ENCODE measurements around the gene SNRK. TPM values are rescaled to one million over a fixed set of nuclear protein-coding genes. Genes with fewer than 3 reads are reported as not detected.

SNRK gene
- total RNA-seq, 1 experiment from 2014 or later, result 12.0 TPM

DNA sequence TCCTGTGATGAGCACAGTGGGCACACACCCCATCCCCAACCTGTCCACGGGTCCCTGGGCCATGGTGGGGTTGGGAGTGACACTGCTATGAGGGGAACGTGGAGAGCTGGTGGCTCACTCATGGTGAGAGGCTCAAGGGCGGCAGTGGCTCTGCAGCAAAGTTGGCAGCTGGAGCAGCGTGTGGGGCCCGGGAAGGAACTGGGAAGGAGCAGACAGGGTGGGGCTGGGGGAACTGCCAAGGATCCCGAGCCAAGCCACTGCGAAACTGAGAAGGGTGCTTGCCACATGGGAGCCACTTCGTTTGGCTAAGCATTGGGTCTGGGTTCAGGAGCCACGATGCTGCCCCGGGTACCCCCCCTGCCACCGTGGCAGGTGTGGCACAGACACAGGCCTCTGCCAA is 80.1 kb downstream of the SNRK start:
- no peak overlapping the region for H4K91ac ChIP-seq (ENCODE audit: insufficient read length, low read depth, low read length)
- H3K18ac ChIP-seq (ENCODE audit: insufficient read length, low read depth, low read length), result no peak overlapping the region
- no peaks in the 10 kb centered on the region for H3K79me2 ChIP-seq (ENCODE audit: insufficient read depth, low read length)
- Mint-ChIP-seq H3K9me3 (no peaks in the 10 kb centered on the region; a peak in 1 of 5 replicates), H3K27ac (no peak overlapping the region), H3K4me3 (no peak overlapping the region), H3K4me1 (peaks cover 20% of the 10 kb centered on the region in 2 experiments), H3K36me3 (ENCODE audit: insufficient read depth in 1 of 3, low read depth in 3 of 3) (peaks cover 8 to 29% (median 13%) of the 10 kb centered on the region in 3 experiments), H3K27me3 (ENCODE audit: low read depth) (peaks cover 1% of the 10 kb centered on the region; the same call in 1 of the 2 replicates)
- no peak overlapping the region for H3K4me2 ChIP-seq (ENCODE audit: insufficient read depth, insufficient read length, low read length)
- H4K8ac ChIP-seq (replicated peaks; ENCODE audit: insufficient read length, low read depth, low read length), result no peak overlapping the region
- WGBS (ENCODE audit: extremely low coverage, insufficient read length, low lambda C conversion rate), result no CpG with 5 or more reads among the region's 11 CpGs
- no peak overlapping the region for H3K27ac ChIP-seq (ENCODE audit: insufficient read length, low read depth, low read length)
- no peaks in the 10 kb centered on the region; the same call in 1 of the 2 replicates for H3K4me1 ChIP-seq (ENCODE audit: insufficient read depth, low read length)
- H4K5ac ChIP-seq (ENCODE audit: insufficient read length, low read depth, low read length), result no peak overlapping the region
- no peaks in the 10 kb centered on the region for H3K9me3 ChIP-seq (ENCODE audit: control insufficient read depth, low read depth, low read length)
- H3K79me1 ChIP-seq (ENCODE audit: insufficient read depth, low read depth, low read length, poor library complexity, severe bottlenecking), result no peaks in the 10 kb centered on the region
- no peaks in the 10 kb centered on the region for H3K23me2 ChIP-seq (ENCODE audit: insufficient read length, low read depth, low read length, poor library complexity, severe bottlenecking)
- H2BK12ac ChIP-seq (ENCODE audit: insufficient read length, low read depth, low read length), result no peak overlapping the region
- DNase-seq, result no peak
- no peak overlapping the region for H2AFZ ChIP-seq (ENCODE audit: low read length)
- no peak overlapping the region for H2BK5ac ChIP-seq (ENCODE audit: insufficient read length, low read length)
- no peak overlapping the region for H2BK120ac ChIP-seq (ENCODE audit: low read depth, low read length, poor library complexity, severe bottlenecking)
- no peak overlapping the region for H3K4ac ChIP-seq (ENCODE audit: low read depth, low read length)
- no peak overlapping the region for H2BK15ac ChIP-seq (ENCODE audit: low read depth, low read length)
- no peak overlapping the region for H2AK5ac ChIP-seq (ENCODE audit: insufficient read length, low read length)
- H3K14ac ChIP-seq (ENCODE audit: insufficient read depth, low read length), result no peak overlapping the region
- no peak overlapping the region for H3K23ac ChIP-seq (ENCODE audit: insufficient read length, low read depth, low read length)
- H3K27me3 ChIP-seq (ENCODE audit: insufficient read depth, low read length), result no peaks in the 10 kb centered on the region
- H3K9ac ChIP-seq (ENCODE audit: extremely low read depth, insufficient read length, low read length), result no peak overlapping the region
- H3K56ac ChIP-seq (ENCODE audit: insufficient read length, low read depth, low read length), result no peak overlapping the region
- TF ChIP-seq, protein P1, sequence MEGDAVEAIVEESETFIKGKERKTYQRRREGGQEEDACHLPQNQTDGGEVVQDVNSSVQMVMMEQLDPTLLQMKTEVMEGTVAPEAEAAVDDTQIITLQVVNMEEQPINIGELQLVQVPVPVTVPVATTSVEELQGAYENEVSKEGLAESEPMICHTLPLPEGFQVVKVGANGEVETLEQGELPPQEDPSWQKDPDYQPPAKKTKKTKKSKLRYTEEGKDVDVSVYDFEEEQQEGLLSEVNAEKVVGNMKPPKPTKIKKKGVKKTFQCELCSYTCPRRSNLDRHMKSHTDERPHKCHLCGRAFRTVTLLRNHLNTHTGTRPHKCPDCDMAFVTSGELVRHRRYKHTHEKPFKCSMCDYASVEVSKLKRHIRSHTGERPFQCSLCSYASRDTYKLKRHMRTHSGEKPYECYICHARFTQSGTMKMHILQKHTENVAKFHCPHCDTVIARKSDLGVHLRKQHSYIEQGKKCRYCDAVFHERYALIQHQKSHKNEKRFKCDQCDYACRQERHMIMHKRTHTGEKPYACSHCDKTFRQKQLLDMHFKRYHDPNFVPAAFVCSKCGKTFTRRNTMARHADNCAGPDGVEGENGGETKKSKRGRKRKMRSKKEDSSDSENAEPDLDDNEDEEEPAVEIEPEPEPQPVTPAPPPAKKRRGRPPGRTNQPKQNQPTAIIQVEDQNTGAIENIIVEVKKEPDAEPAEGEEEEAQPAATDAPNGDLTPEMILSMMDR (conservative IDR thresholded peaks at IDR 0.05), result no peak
- no peak overlapping the region for H3T11ph ChIP-seq (ENCODE audit: low read length)
- H2BK20ac ChIP-seq (ENCODE audit: low read depth, low read length, poor library complexity, severe bottlenecking), result no peak overlapping the region
- H4K20me1 ChIP-seq (ENCODE audit: control insufficient read depth, insufficient read depth, insufficient read length), result no peaks in the 10 kb centered on the region
